ENCODE results near the gene BEND7.

The BEND7 gene

GRCh38 chr10:13392701-13393100 lies 136.1 kb downstream of the BEND7 start:
- no peak overlapping the region for H3K4me3 ChIP-seq (ENCODE audit: low read depth, low read length)
- no peak for TF ChIP-seq CTCF (conservative IDR thresholded peaks at IDR 0.05; ENCODE audit: low read depth, low read length)
- no peak for DNase-seq (ENCODE audit: low read depth)
